K562 (cell line): ENCODE results near the gene MYO10. TPM values are rescaled to one million over a fixed set of nuclear protein-coding genes. Genes with fewer than 3 reads are reported as not detected.

Source experiments
- ATAC-seq: fragments of 200-7000 bp; cut with Tn5 transposase; 3 replicates; pipeline ENCODE4 v1.9.1; 2020; ENCODE audit warnings: moderate library complexity
- BruUV-seq: library from RNA; stranded (reverse); fragments of 400-500 nt; replicated peaks from 2 replicates; lab custom pipeline; 2021; lab: Mats Ljungman, UMichigan
- CTCF ChIA-PET: fragments of 300-600 bp; formaldehyde crosslinking; extraction: SDS; loops from one replicate; lab custom pipeline; 2021; ENCODE audit warnings: low intra/inter-chr PET ratio; lab: Yijun Ruan, JAX
- POLR2A ChIA-PET: fragments of 300-600, 350-650 bp; sonication (Branson Sonifier 250); formaldehyde crosslinking; extraction: SDS; loops from one replicate; lab custom pipeline; 2021; ENCODE audit warnings: antibody characterized with exemption, inconsistent platforms; lab: Yijun Ruan, JAX
- DNase-seq, 4 experiments: peaks; one replicate each; pipeline versions ENCODE4 v3.0.0 to v3.0.0-alpha.2; 2011 to 2018; ENCODE audit warnings: low spot score in 3 of 4, mixed read lengths in 3 of 4; ENCODE audit errors: extremely low read depth in 1 of 4
- FAIRE-seq: peaks from 2 replicates; lab custom pipeline; 2011; peaks lifted over from hg19 to GRCh38; lab: Jason Lieb, UNC
- H2AFZ ChIP-seq: 2 replicates; pipeline ENCODE4 v1.6.0; 2011; ENCODE audit warnings: low read depth, low read length, control low read depth, inconsistent platforms
- H3K27ac ChIP-seq: fragments of 200-600 bp; 3 replicates; pipeline ENCODE4 v1.8.0; 2011; ENCODE audit warnings: low read depth, mild to moderate bottlenecking, control low read depth, inconsistent platforms, low read length, moderate library complexity, mixed read lengths; ENCODE audit errors: extremely low read depth
- H3K27me3 ChIP-seq, 2 experiments: fragments of 300-600 bp in 1 of 2; 2 replicates in 1 of 2; 3 replicates in 1 of 2; pipeline versions ENCODE4 v1.6.0 to v1.8.0; 2011; ENCODE audit warnings: inconsistent platforms in 2 of 2, low read length in 2 of 2, mild to moderate bottlenecking in 1 of 2, mixed read lengths in 1 of 2, moderate library complexity in 1 of 2; ENCODE audit not compliant: control insufficient read depth in 2 of 2, insufficient read depth in 2 of 2
- H3K36me3 ChIP-seq: fragments of 300-600 bp; 3 replicates; pipeline ENCODE4 v1.8.0; 2011; ENCODE audit warnings: mild to moderate bottlenecking, low read length, inconsistent platforms; ENCODE audit not compliant: control insufficient read depth, insufficient read depth
- H3K4me1 ChIP-seq, 2 experiments: fragments of 200-600 bp in 1 of 2; replicated peaks in 1 of 2; 2 replicates in 1 of 2; 3 replicates in 1 of 2; pipeline versions ENCODE4 v1.5.1 to v1.8.0; 2011; ENCODE audit warnings: inconsistent platforms in 2 of 2, low read length in 2 of 2, mild to moderate bottlenecking in 1 of 2, mixed read lengths in 1 of 2, moderate library complexity in 1 of 2; ENCODE audit not compliant: control insufficient read depth in 2 of 2, insufficient read depth in 2 of 2
- H3K4me2 ChIP-seq: 2 replicates; pipeline ENCODE4 v1.6.1; 2011; ENCODE audit warnings: low read length, control low read depth, inconsistent platforms, mixed read lengths; ENCODE audit not compliant: insufficient read depth
- H3K4me3 ChIP-seq: fragments of 200-600 bp; sonication (generic), shearing (Covaris generic); 2 replicates; pipeline ENCODE4 v1.5.1; 2016; ENCODE audit warnings: control low read depth, inconsistent platforms
- H3K79me2 ChIP-seq: fragments of 200-600 bp; 3 replicates; pipeline ENCODE4 v1.8.0; 2011; ENCODE audit warnings: low read length, inconsistent platforms; ENCODE audit not compliant: control insufficient read depth, insufficient read depth
- H3K9ac ChIP-seq, 2 experiments: 2 replicates each; pipeline versions ENCODE4 v1.6.0 to v1.6.1; 2011; ENCODE audit warnings: low read depth in 2 of 2, low read length in 2 of 2, control low read depth in 1 of 2, inconsistent platforms in 1 of 2, mild to moderate bottlenecking in 1 of 2, mixed read lengths in 1 of 2; ENCODE audit not compliant: insufficient read depth in 1 of 2
- H3K9me1 ChIP-seq: one replicate; pipeline ENCODE4 v1.6.0; 2011; ENCODE audit warnings: inconsistent platforms, mild to moderate bottlenecking, low read length, moderate library complexity; ENCODE audit not compliant: control insufficient read depth, insufficient read depth
- H3K9me3 ChIP-seq: replicated peaks from 2 replicates; pipeline ENCODE4 v1.5.1; 2011; ENCODE audit warnings: low read depth, low read length, inconsistent platforms; ENCODE audit not compliant: control insufficient read depth, insufficient read depth
- H4K20me1 ChIP-seq: replicated peaks from 2 replicates; pipeline ENCODE4 v1.6.1; 2011; ENCODE audit warnings: low read length, inconsistent platforms, mixed read lengths; ENCODE audit not compliant: control insufficient read depth, insufficient read depth
- BRD4 ChIP-seq: fragments of 200-600 bp; sonication (generic); IDR thresholded peaks from 2 replicates; pipeline ENCODE4 v1.6.1; 2017; ENCODE audit warnings: inconsistent platforms
- HDAC6 ChIP-seq: IDR thresholded peaks from 2 replicates; pipeline ENCODE4 v1.6.1; 2012; ENCODE audit warnings: low read depth, mild to moderate bottlenecking, control low read depth, inconsistent platforms, low read length, moderate library complexity
- NFIX ChIP-seq: fragments of 250-450 bp; sonication (Bioruptor Pico); IDR thresholded peaks from 2 replicates; pipeline ENCODE4 v1.4.0; 2020; ENCODE audit warnings: low read depth, mild to moderate bottlenecking, moderate library complexity
- NR4A1 ChIP-seq, 2 experiments: fragments of 250-450 bp in 1 of 2; fragments of 450-650 bp in 1 of 2; sonication (Bioruptor Pico) in 1 of 2; IDR thresholded peaks; 2 replicates each; pipeline versions ENCODE4 v1.4.0 to v1.6.1; 2016 to 2020; ENCODE audit warnings: mild to moderate bottlenecking in 2 of 2, missing compliant biosample characterization in 1 of 2, missing genetic modification characterization in 1 of 2, moderate library complexity in 1 of 2
- PHF8 ChIP-seq: fragments of 200-600 bp; sonication (generic); IDR thresholded peaks from 2 replicates; pipeline ENCODE4 v1.6.1; 2012; ENCODE audit warnings: mixed run types, mild to moderate bottlenecking, inconsistent platforms, low read length, moderate library complexity, borderline replicate concordance
- SAP30 ChIP-seq: fragments of 200-600 bp; sonication (generic); IDR thresholded peaks from 2 replicates; pipeline ENCODE4 v1.6.1; 2012; ENCODE audit warnings: borderline replicate concordance, low read depth, mild to moderate bottlenecking, moderate library complexity, low read length, control low read depth, inconsistent platforms; ENCODE audit not compliant: insufficient read depth, poor library complexity, severe bottlenecking
- SNIP1 ChIP-seq: fragments of 450-650 bp; IDR thresholded peaks from 2 replicates; pipeline ENCODE4 v1.7.1; 2017; ENCODE audit warnings: low read depth, mild to moderate bottlenecking
- SNRNP70 ChIP-seq: fragments of 200-400 bp; formaldehyde crosslinking; optimal IDR thresholded peaks from 2 replicates; pipeline ENCODE3; 2017; ENCODE audit warnings: low read depth, low read length
- ZNF232 ChIP-seq: sonication (generic); formaldehyde crosslinking; IDR thresholded peaks from 2 replicates; pipeline ENCODE4 v1.8.0; 2022; ENCODE audit warnings: mild to moderate bottlenecking, missing genetic modification reagents
- ZSCAN32 ChIP-seq: fragments of 450-650 bp; formaldehyde crosslinking; IDR thresholded peaks from 2 replicates; pipeline ENCODE4 v1.4.0; 2020; ENCODE audit warnings: mild to moderate bottlenecking, moderate library complexity
- WGBS: fragments of 100-300 bp; shearing (Covaris generic); methylation state at CpG from one replicate; pipeline ENCODE4 v1.1.6; 2016; ENCODE audit warnings: low coverage, mixed read lengths; ENCODE audit not compliant: insufficient coverage; ENCODE audit errors: missing lambda C conversion rate; 5-methylcytosine and 5-hydroxymethylcytosine counted together
- in situ Hi-C: fragments of 300-500 bp; cut with MboI; formaldehyde crosslinking; loops from 4 replicates; pipeline ENCODE4 v1.15.0; 2018; ENCODE audit warnings: inconsistent platforms, mixed read lengths
- intact Hi-C: fragments of 100-400 bp; cut with micrococcal nuclease; formaldehyde crosslinking; loops from 2 replicates; pipeline ENCODE4 v1.14.2; 2022
- polyA plus RNA-seq, 8 experiments: library from polyadenylated mRNA; depleted of rRNA in 4 of 8; stranded (reverse) in 5 of 8; unstranded in 3 of 8; fragments of >200 nt; fragmentation: Nextera tagmentation in 2 of 8; fragmentation: Illumina TruSeq in 1 of 8; extraction: Ambion mirVana in 2 of 8; extraction: Trizol in 1 of 8; gene quantifications; 2 replicates each; pipeline versions ENCODE4 v1.2.1 to v1.2.3, GENCODE V29; 2011 to 2014; ENCODE audit warnings: inconsistent platforms in 1 of 8, missing spikeins in 1 of 8
- total RNA-seq, 7 experiments: library from RNA; depleted of rRNA in 6 of 7; stranded (reverse); fragments of >200 nt in 6 of 7; fragmentation: Illumina TruSeq in 2 of 7; extraction: Trizol in 2 of 7; gene quantifications; 2 replicates each; pipeline versions ENCODE4 v1.2.1 to v1.2.3, GENCODE V29; 2011 to 2021; ENCODE audit warnings: low replicate concordance in 1 of 7
- TF ChIP-seq, protein P1 (sequence below): fragments of 450-650 bp; IDR thresholded peaks from 2 replicates; pipeline ENCODE4 v1.6.1; 2016

Gene MYO10
- total and polyA plus RNA-seq, 9 of the 15 experiments (the other 6 are each of a cell fraction or from before 2014, with no cell fraction given) = 0.04 to 0.24 TPM; not detected in 7

DNA sequence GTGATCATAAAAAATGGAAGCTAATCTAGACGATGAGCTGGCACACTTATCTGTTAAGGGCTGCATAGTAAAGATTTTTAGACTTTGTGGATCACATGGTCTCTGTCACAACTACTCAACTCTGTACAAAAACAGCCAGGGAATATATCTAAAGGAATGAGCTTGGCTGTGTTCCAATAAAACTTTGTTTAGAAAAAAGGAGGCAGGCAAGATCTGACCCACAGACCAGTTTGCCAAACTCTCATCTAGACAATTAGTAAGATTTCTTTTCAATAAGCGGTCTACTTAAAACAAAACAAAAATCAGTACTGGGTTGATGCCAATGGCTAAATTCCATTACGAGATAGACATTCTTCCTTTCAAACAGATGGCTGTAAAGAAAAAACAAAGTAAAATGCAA is 266.3 kb downstream of the MYO10 start:
- no peak overlapping the region for H3K27ac ChIP-seq
- in situ Hi-C loops (no loop called here), intact Hi-C loops (loop anchor here (10.0 kb wide), 1 partner anchor 185 kb away; no protein-coding TSS in a partner anchor)
- TF ChIP-seq HDAC6 = no peak
- no peak for TF ChIP-seq NFIX (CRISPR knock-in tag)
- TF ChIP-seq ZNF232 (CRISPR knock-in tag) = no peak
- no peak for TF ChIP-seq PHF8
- no peak for TF ChIP-seq NR4A1 (CRISPR knock-in tag; IDR thresholded peaks at IDR 0.05)
- no peak for TF ChIP-seq NR4A1 (tag; IDR thresholded peaks at IDR 0.05)
- no peak for TF ChIP-seq SAP30
- TF ChIP-seq BRD4 = no peak
- TF ChIP-seq, protein P1, sequence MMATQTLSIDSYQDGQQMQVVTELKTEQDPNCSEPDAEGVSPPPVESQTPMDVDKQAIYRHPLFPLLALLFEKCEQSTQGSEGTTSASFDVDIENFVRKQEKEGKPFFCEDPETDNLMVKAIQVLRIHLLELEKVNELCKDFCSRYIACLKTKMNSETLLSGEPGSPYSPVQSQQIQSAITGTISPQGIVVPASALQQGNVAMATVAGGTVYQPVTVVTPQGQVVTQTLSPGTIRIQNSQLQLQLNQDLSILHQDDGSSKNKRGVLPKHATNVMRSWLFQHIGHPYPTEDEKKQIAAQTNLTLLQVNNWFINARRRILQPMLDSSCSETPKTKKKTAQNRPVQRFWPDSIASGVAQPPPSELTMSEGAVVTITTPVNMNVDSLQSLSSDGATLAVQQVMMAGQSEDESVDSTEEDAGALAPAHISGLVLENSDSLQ = no peak
- TF ChIP-seq SNRNP70 = no peak
- TF ChIP-seq SNIP1 = no peak
- no peak for TF ChIP-seq ZSCAN32 (CRISPR knock-in tag)
- 2% methylated on average over 3 of the region's 3 CpGs for WGBS
- H2AFZ ChIP-seq = no peak overlapping the region
- FAIRE-seq (no peak), DNase-seq (no peak), ATAC-seq (no peak)
- H3K36me3 ChIP-seq = no peaks in the 10 kb centered on the region
- BruUV-seq = no TSS peak
- H3K4me1 ChIP-seq = no peaks in the 10 kb centered on the region
- no peak overlapping the region for H3K4me3 ChIP-seq
- no peaks in the 10 kb centered on the region for H4K20me1 ChIP-seq
- H3K4me2 ChIP-seq = no peak overlapping the region
- ChIA-PET CTCF (no interaction called here), POLR2A (no interaction called here)
- H3K79me2 ChIP-seq = no peaks in the 10 kb centered on the region
- H3K9me1 ChIP-seq = no peaks in the 10 kb centered on the region
- no peaks in the 10 kb centered on the region for H3K9me3 ChIP-seq
- peaks cover 11 to 48% of the 10 kb centered on the region in 2 experiments for H3K27me3 ChIP-seq
- no peak overlapping the region for H3K9ac ChIP-seq
